ENCODE measurements around the gene C19orf25. TPM values are rescaled to one million over a fixed set of nuclear protein-coding genes. Genes with fewer than 3 reads are reported as not detected.

The C19orf25 gene
- total and polyA plus RNA-seq, 5 donors from 2014 or later: 33.4 to 64.0 (median 52.5) TPM

DNA sequence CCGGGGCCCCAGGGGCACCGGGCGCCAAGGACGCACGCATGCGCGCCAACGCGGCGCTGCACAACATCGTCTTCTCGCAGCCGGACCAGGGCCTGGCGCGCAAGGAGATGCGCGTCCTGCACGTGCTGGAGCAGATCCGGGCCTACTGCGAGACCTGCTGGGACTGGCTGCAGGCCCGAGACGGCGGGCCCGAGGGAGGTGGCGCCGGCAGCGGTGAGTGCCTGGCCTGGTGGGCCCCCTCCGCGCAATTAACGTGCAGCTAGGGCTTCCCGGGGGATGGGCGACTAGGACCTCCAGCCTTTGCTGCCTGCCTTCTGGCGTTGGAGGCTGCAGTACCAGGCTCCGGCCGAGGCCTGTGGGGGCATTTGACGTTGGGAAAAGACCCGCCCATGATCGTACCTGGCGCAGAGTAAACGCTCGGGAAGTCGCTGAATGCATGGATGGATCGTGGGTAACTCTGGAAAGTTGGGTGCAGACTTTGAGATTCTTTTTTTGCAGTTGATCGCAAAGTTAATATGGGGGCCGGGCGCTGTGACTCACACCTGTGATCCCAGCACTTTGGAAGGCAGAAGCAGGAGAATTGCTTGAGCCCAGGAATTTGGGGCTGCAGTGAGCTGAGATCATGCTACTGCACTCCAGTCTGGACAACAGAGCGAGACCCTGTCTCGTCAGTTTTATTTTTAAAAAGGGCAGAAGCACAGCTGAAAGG, 21.8 kb downstream of the C19orf25 start:
- Histone ChIP-seq H3K9me3 (ENCODE audit: control insufficient read depth in 2 of 2, low read length in 2 of 2) (no peaks in the 10 kb centered on the region), H3K4me3 (ENCODE audit: low read depth, low read length) (no peak overlapping the region), H3K36me3 (ENCODE audit: control insufficient read depth, insufficient read depth, low read length) (peaks cover 4% of the 10 kb centered on the region), H3K27me3 (ENCODE audit: control insufficient read depth, insufficient read depth, low read length) (peaks cover 4% of the 10 kb centered on the region), H3K27ac (ENCODE audit: insufficient read depth, low read length, poor library complexity, severe bottlenecking) (no peak overlapping the region), H3K4me1 (ENCODE audit: control insufficient read depth, insufficient read depth, low read length, poor library complexity, severe bottlenecking) (peaks cover 16% of the 10 kb centered on the region)
- no peak overlapping the region for H3K4me3 Mint-ChIP-seq
- ATAC-seq (ENCODE audit: low read depth in 2 of 2) (no peak), DNase-seq (no peak)
- H3K9me3 Mint-ChIP-seq: peaks cover 0 to 3% (median 0%) of the 10 kb centered on the region in 7 donors
- H3K36me3 Mint-ChIP-seq: no peaks in the 10 kb centered on the region
- H3K4me1 Mint-ChIP-seq: peaks cover 0 to 28% (median 4%) of the 10 kb centered on the region in 4 donors
- H3K27ac Mint-ChIP-seq: no peak overlapping the region
- H3K27me3 Mint-ChIP-seq: peaks cover 43% of the 10 kb centered on the region

DNA sequence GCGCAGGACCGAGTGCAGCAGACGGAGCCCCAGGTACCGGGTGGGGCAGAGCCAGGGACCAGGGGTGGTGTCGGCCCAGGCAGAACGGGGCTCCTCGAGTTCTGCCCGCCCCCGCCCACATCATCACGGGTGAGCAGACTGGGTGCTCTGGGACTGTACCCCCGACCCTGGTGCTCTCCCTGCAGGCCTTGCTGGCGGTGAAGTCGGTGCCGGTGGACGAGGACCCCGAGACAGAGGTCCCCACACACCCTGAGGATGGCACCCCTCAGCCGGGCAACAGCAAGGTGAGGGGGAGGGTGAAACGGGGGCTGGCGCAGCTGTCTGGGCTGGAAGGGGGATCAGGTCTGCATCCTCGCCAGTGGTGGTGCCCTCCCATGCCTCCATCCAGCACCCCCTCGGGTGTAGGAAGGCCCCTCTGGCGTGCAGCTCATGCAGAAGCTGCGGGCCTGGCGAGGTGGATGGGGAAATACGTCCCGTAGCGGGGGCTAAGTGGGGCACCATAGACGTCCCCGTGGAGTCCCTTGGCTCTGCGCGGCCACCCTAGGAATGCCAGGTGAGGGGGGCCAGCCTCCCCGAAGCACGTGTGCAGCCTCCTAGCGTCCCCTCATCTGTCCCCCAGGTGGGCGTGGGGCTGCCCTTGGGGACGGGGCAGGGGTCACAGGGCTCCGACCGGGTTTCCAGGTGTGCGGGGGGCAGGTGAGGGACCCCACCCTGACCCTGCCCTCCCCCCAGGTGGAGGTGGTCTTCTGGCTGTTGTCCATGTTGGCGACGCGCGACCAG, 22.7 kb downstream of the C19orf25 start:
- peaks cover 0 to 3% (median 0%) of the 10 kb centered on the region in 7 donors for H3K9me3 Mint-ChIP-seq
- H3K27me3 ChIP-seq (ENCODE audit: control insufficient read depth, insufficient read depth, low read length): peaks cover 4% of the 10 kb centered on the region
- peaks cover 44% of the 10 kb centered on the region for H3K27me3 Mint-ChIP-seq
- no peaks in the 10 kb centered on the region for H3K36me3 Mint-ChIP-seq
- no peak overlapping the region for H3K4me3 Mint-ChIP-seq
- peaks cover 16% of the 10 kb centered on the region for H3K4me1 ChIP-seq (ENCODE audit: control insufficient read depth, insufficient read depth, low read length, poor library complexity, severe bottlenecking)
- H3K4me3 ChIP-seq (ENCODE audit: low read depth, low read length): no peak overlapping the region
- no peak overlapping the region for H3K27ac ChIP-seq (ENCODE audit: insufficient read depth, low read length, poor library complexity, severe bottlenecking)
- no peak for ATAC-seq (ENCODE audit: low read depth in 2 of 2)
- H3K9me3 ChIP-seq (ENCODE audit: control insufficient read depth in 2 of 2, low read length in 2 of 2): no peaks in the 10 kb centered on the region
- peaks cover 4% of the 10 kb centered on the region for H3K36me3 ChIP-seq (ENCODE audit: control insufficient read depth, insufficient read depth, low read length)
- DNase-seq: no peak
- no peak overlapping the region for H3K27ac Mint-ChIP-seq
- peaks cover 0 to 28% (median 4%) of the 10 kb centered on the region in 4 donors for H3K4me1 Mint-ChIP-seq

DNA sequence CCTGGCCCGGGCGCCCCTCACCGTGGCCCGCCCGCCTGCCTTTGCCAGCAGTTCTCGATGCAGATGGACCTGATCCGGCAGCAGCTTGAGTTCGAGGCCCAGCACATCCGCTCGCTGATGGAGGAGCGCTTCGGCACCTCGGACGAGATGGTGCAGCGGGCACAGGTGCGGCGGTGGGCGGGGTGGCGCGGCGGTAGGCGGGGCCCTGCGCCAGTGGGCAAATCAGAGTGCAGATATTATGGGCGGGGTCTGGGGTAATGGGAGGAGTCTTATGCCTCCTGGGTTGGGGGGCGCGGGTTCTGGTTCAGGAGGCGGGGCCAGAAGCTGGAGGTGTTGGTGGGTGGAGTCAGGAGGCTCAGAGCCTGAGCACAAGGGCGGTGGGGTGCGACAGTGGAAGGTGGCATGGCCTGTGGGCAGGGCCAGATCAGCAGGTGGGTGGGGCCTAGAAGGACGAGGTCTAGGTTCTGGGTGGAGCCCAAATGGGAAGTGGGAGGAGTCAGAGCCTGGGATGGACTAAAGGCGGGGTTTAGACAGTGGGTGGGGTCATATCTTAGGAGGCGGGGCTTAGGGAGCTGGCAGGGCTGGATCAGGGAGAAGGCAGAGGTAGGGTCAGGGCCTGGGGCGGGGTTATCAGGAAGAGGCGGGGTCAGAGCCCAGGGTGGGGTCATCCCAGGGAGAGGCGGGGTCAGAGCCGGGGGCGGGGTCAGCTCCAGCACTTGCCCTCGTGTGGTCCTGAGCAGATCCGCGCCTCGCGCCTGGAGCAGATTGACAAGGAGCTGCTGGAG, 23.5 kb downstream of the C19orf25 start:
- DNase-seq (peak; percentile 55 to 74 (median 56)), ATAC-seq (ENCODE audit: low read depth in 2 of 2) (peak; percentile 54 to 56)
- peaks cover 10% of the 10 kb centered on the region for H3K27me3 ChIP-seq (ENCODE audit: control insufficient read depth, insufficient read depth, low read length)
- peaks cover 16% of the 10 kb centered on the region for H3K4me1 ChIP-seq (ENCODE audit: control insufficient read depth, insufficient read depth, low read length, poor library complexity, severe bottlenecking)
- no peak overlapping the region for H3K27ac ChIP-seq (ENCODE audit: insufficient read depth, low read length, poor library complexity, severe bottlenecking)
- no peaks in the 10 kb centered on the region for H3K9me3 ChIP-seq (ENCODE audit: control insufficient read depth in 2 of 2, low read length in 2 of 2)
- Mint-ChIP-seq H3K27ac (peak overlapping the region in 1 of 3 donors; percentile 32), H3K4me1 (peaks cover 0 to 34% (median 4%) of the 10 kb centered on the region in 4 donors), H3K9me3 (peaks cover 0 to 4% (median 0%) of the 10 kb centered on the region in 7 donors), H3K36me3 (no peaks in the 10 kb centered on the region), H3K27me3 (peaks cover 52% of the 10 kb centered on the region), H3K4me3 (peak overlapping the region in 3 of 4 donors; percentile 62 to 80 (median 76))
- H3K4me3 ChIP-seq (ENCODE audit: low read depth, low read length): no peak overlapping the region
- H3K36me3 ChIP-seq (ENCODE audit: control insufficient read depth, insufficient read depth, low read length): peaks cover 1% of the 10 kb centered on the region

DNA sequence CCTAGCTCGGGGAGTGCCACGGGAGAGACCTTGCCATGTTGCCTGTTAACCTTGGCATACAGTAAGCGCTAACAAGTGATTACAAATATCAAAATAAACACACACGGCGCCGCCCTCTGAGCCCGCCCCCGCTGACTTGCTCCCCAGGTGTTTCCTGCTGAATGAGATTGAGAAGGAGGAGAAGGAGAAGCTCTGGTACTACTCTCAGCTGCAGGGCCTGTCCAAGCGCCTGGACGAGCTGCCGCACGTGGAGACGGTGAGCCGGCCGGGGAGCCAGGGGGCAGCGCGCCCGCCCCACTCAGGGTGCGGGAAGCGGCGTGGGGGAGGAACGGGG, 24.0 kb downstream of the C19orf25 start:
- Mint-ChIP-seq H3K36me3 (no peaks in the 10 kb centered on the region), H3K4me1 (peaks cover 0 to 37% (median 4%) of the 10 kb centered on the region in 4 donors), H3K27me3 (peaks cover 55% of the 10 kb centered on the region), H3K9me3 (peaks cover 0 to 4% (median 0%) of the 10 kb centered on the region in 7 donors), H3K4me3 (peak overlapping the region in 3 of 4 donors; percentile 67 to 80 (median 71)), H3K27ac (no peak overlapping the region)
- H3K27ac ChIP-seq (ENCODE audit: insufficient read depth, low read length, poor library complexity, severe bottlenecking): no peak overlapping the region
- peaks cover 21% of the 10 kb centered on the region for H3K4me1 ChIP-seq (ENCODE audit: control insufficient read depth, insufficient read depth, low read length, poor library complexity, severe bottlenecking)
- no peak overlapping the region for H3K4me3 ChIP-seq (ENCODE audit: low read depth, low read length)
- ATAC-seq (ENCODE audit: low read depth in 2 of 2) (no peak), DNase-seq (peak in 1 of 3 donors; percentile 39)
- no peaks in the 10 kb centered on the region for H3K9me3 ChIP-seq (ENCODE audit: control insufficient read depth in 2 of 2, low read length in 2 of 2)
- H3K27me3 ChIP-seq (ENCODE audit: control insufficient read depth, insufficient read depth, low read length): peaks cover 14% of the 10 kb centered on the region
- no peaks in the 10 kb centered on the region for H3K36me3 ChIP-seq (ENCODE audit: control insufficient read depth, insufficient read depth, low read length)

DNA sequence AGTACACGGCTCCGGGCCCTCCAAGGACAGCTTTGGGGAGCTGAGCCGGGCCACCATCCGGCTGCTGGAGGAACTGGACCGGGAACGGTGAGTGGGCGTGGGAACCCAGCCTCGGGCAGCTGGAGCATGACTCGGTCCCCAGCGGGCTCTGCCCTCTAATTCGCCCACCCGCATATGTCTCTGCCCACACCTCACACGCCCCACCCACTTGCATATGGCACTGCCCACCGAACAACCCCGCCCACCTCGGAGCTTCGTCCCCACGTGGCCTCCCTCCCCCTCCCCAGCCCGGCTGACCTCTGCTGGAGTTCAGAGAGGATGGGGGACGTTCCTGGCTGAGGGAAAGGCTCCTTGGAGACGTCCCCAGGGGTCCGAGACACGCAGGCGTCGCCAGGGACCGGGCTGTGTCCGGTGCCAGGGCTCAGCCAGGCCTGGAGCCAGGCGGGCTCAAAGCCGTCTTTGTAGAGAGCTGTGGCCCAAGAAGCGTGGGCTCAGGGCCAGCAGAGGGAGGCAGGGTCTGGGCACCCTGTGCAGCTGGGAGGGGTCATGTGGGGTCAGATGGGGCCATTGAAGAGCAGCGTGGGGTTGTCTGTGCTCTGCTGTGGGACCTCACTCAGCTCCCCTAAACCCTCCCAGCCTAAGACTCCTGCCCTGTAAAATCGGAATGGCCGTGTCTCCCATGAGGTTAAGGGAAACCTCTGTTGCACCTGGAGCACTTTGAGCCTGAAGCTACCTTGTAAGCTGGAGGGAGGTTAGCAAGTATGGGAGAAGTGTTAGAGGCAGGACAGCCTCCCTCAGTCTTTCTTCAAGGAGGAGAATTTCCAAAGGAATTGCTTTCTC, 25.3 kb downstream of the C19orf25 start:
- Histone ChIP-seq H3K4me3 (ENCODE audit: low read depth, low read length) (no peak overlapping the region), H3K9me3 (ENCODE audit: control insufficient read depth in 2 of 2, low read length in 2 of 2) (no peaks in the 10 kb centered on the region), H3K27ac (ENCODE audit: insufficient read depth, low read length, poor library complexity, severe bottlenecking) (no peak overlapping the region), H3K27me3 (ENCODE audit: control insufficient read depth, insufficient read depth, low read length) (peaks cover 14% of the 10 kb centered on the region), H3K4me1 (ENCODE audit: control insufficient read depth, insufficient read depth, low read length, poor library complexity, severe bottlenecking) (peaks cover 30% of the 10 kb centered on the region), H3K36me3 (ENCODE audit: control insufficient read depth, insufficient read depth, low read length) (no peaks in the 10 kb centered on the region)
- Mint-ChIP-seq H3K27ac (no peak overlapping the region), H3K27me3 (peaks cover 51% of the 10 kb centered on the region), H3K4me3 (peak overlapping the region in 3 of 4 donors; percentile 38 to 61 (median 59)), H3K9me3 (peaks cover 0 to 4% (median 0%) of the 10 kb centered on the region in 7 donors), H3K36me3 (no peaks in the 10 kb centered on the region), H3K4me1 (peaks cover 0 to 40% (median 6%) of the 10 kb centered on the region in 4 donors)
- DNase-seq (no peak), ATAC-seq (ENCODE audit: low read depth in 2 of 2) (no peak)

DNA sequence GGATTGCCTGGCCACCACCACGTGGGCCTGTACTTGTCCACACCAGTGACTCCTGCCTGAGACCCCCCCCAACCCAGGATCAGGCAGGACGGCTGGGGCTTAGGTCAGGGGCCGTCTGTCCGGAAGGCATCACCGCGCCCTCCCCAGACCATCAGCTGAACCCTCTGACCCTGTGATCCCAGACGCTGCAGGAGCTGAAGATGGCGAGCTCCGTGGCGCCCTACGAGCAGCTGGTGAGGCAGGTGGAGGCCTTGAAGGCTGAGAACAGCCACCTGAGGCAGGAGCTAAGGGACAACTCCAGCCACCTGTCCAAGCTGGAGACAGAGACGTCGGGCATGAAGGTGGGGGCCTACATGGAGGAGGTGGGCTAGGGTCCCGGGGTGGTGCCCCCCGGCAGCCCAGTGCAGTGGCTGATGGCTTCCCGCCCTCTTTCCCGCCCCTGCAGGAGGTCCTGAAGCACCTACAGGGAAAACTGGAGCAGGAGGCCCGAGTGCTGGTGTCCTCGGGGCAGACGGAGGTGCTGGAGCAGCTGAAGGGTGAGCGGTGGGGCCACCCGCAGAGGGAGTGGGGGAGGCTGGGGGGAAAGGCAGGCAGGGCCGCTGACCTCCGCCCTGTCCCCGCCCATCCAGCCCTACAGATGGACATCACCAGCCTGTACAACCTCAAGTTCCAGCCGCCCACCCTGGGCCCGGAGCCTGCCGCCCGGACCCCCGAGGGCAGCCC, 26.1 kb downstream of the C19orf25 start:
- peaks cover 30% of the 10 kb centered on the region for H3K4me1 ChIP-seq (ENCODE audit: control insufficient read depth, insufficient read depth, low read length, poor library complexity, severe bottlenecking)
- H3K27me3 ChIP-seq (ENCODE audit: control insufficient read depth, insufficient read depth, low read length): peaks cover 14% of the 10 kb centered on the region
- ATAC-seq (ENCODE audit: low read depth in 2 of 2): no peak
- H3K9me3 ChIP-seq (ENCODE audit: control insufficient read depth in 2 of 2, low read length in 2 of 2): no peaks in the 10 kb centered on the region
- Mint-ChIP-seq H3K27ac (no peak overlapping the region), H3K9me3 (peaks cover 0 to 4% (median 0%) of the 10 kb centered on the region in 7 donors), H3K27me3 (peaks cover 51% of the 10 kb centered on the region), H3K36me3 (no peaks in the 10 kb centered on the region), H3K4me1 (peaks cover 0 to 38% (median 7%) of the 10 kb centered on the region in 4 donors), H3K4me3 (no peak overlapping the region)
- no peak overlapping the region for H3K27ac ChIP-seq (ENCODE audit: insufficient read depth, low read length, poor library complexity, severe bottlenecking)
- H3K4me3 ChIP-seq (ENCODE audit: low read depth, low read length): no peak overlapping the region
- no peaks in the 10 kb centered on the region for H3K36me3 ChIP-seq (ENCODE audit: control insufficient read depth, insufficient read depth, low read length)
- DNase-seq: no peak
